Measurements from ENCODE around the gene SNAI3. TPM values are rescaled to one million over a fixed set of nuclear protein-coding genes. Genes with fewer than 3 reads are reported as not detected.

The SNAI3 gene
- total RNA-seq, 1 experiment from 2014 or later: 9.1 TPM

GRCh38 chr16:88634141-88634993, 51.9 kb downstream of the SNAI3 start:
- Mint-ChIP-seq H3K36me3 (peaks cover 10% of the 10 kb centered on the region; the same call in 1 of the 2 replicates), H3K4me3 (peak overlapping the region; percentile 69), H3K9me3 (no peaks in the 10 kb centered on the region), H3K27ac (no peak overlapping the region), H3K27me3 (ENCODE audit: low read depth) (peaks cover 10% of the 10 kb centered on the region), H3K4me1 (peaks cover 35% of the 10 kb centered on the region)
- peak; percentile 87 for DNase-seq (ENCODE audit: low spot score)
- ChIA-PET POLR2A (no interaction called here), CTCF (interaction anchor here (0.6 to 3.4 kb wide), 17 partner anchors 9 to 212 kb away, joined by 3 to 17 read pairs (median 4); partner anchors contain the start of gene ZC3H18)
- peak; percentile 63 for ATAC-seq
- TF ChIP-seq ATF6 (CRISPR knock-in tag; IDR thresholded peaks at IDR 0.05): no peak
- TF ChIP-seq ZNF317 (CRISPR knock-in tag; IDR thresholded peaks at IDR 0.05; ENCODE audit: borderline replicate concordance, low read depth): no peak
- TF ChIP-seq ATF1 (CRISPR knock-in tag; IDR thresholded peaks at IDR 0.05): no peak
- TF ChIP-seq RORB (CRISPR knock-in tag; IDR thresholded peaks at IDR 0.05): no peak
- TF ChIP-seq SMAD4 (CRISPR knock-in tag; IDR thresholded peaks at IDR 0.05): 0 out of 2 replicates have a peak, but pooled peaks have one; percentile 7
- TF ChIP-seq CREB1 (CRISPR knock-in tag; IDR thresholded peaks at IDR 0.05): no peak
- peak; percentile 12; the same call in 1 of the 2 replicates for TF ChIP-seq RELA (CRISPR knock-in tag; IDR thresholded peaks at IDR 0.05; ENCODE audit: borderline replicate concordance)
- TF ChIP-seq MAX (CRISPR knock-in tag; IDR thresholded peaks at IDR 0.05): peak; percentile 66
- TF ChIP-seq ZNF219 (CRISPR knock-in tag; IDR thresholded peaks at IDR 0.05; ENCODE audit: borderline replicate concordance): 0 out of 2 replicates have a peak, but pooled peaks have one; percentile 14
- no peak for TF ChIP-seq JAZF1 (CRISPR knock-in tag; IDR thresholded peaks at IDR 0.05)
- TF ChIP-seq HMGXB4 (CRISPR knock-in tag; IDR thresholded peaks at IDR 0.05): peak; percentile 77; the same call in 1 of the 2 replicates
- no peak for TF ChIP-seq JUN (CRISPR knock-in tag; IDR thresholded peaks at IDR 0.05)
- TF ChIP-seq PRDM15 (CRISPR knock-in tag; IDR thresholded peaks at IDR 0.05): peak; percentile 78
- no peak for TF ChIP-seq PRRX2 (CRISPR knock-in tag; IDR thresholded peaks at IDR 0.05)
- TF ChIP-seq HMGA2 (CRISPR knock-in tag; IDR thresholded peaks at IDR 0.05): no peak
- TF ChIP-seq CDX4 (CRISPR knock-in tag; IDR thresholded peaks at IDR 0.05; ENCODE audit: borderline replicate concordance): no peak
- TF ChIP-seq STAT6 (CRISPR knock-in tag; conservative IDR thresholded peaks at IDR 0.05; ENCODE audit: low read depth): no peak
- no peak for TF ChIP-seq ZBTB21 (CRISPR knock-in tag; IDR thresholded peaks at IDR 0.05; ENCODE audit: borderline replicate concordance)
- no peak for TF ChIP-seq ZNF416 (CRISPR knock-in tag; IDR thresholded peaks at IDR 0.05)
- TF ChIP-seq E2F5 (CRISPR knock-in tag; IDR thresholded peaks at IDR 0.05): 0 out of 2 replicates have a peak, but pooled peaks have one; percentile 26
- TF ChIP-seq ZNF232 (CRISPR knock-in tag; IDR thresholded peaks at IDR 0.05): peak; percentile 41; the same call in 1 of the 2 replicates
- TF ChIP-seq ZNF121 (CRISPR knock-in tag; IDR thresholded peaks at IDR 0.05): no peak
- no peak for TF ChIP-seq NR2C2 (CRISPR knock-in tag; IDR thresholded peaks at IDR 0.05)
- no peak for TF ChIP-seq TP53 (CRISPR knock-in tag; IDR thresholded peaks at IDR 0.05)
- no peak for TF ChIP-seq ZNF138 (CRISPR knock-in tag; conservative IDR thresholded peaks at IDR 0.05)
- peak; percentile 25; the same call in 1 of the 2 replicates for TF ChIP-seq FOXK1 (CRISPR knock-in tag; IDR thresholded peaks at IDR 0.05)
